ENCODE measurements around the gene ONECUT1. TPM values are rescaled to one million over a fixed set of nuclear protein-coding genes. Genes with fewer than 3 reads are reported as not detected.
"Not testable (repeated sequence)": the region's sequence is repeated elsewhere in the genome, so short reads cannot be mapped to it uniquely, and the experiment has no call there.

The ONECUT1 gene
- polyA plus RNA-seq, 2 of the 4 experiments (the other 2 are of a cell fraction): 0.05 to 0.36 TPM

GRCh38 chr15:52834379-52834778 lies 44.2 kb upstream of the ONECUT1 start (continued):
- TF ChIP-seq JUN (IDR thresholded peaks at IDR 0.05): no peak
- no peak for TF ChIP-seq HEYL (CRISPR knock-in tag; IDR thresholded peaks at IDR 0.05)

- H3K27ac ChIP-seq; POLR2A ChIA-PET; DNase-seq (ENCODE audit: low read depth in 1 of 2, low spot score in 1 of 2); FAIRE-seq; H3K4me1 ChIP-seq; ATAC-seq; H3K4me3 ChIP-seq; H3K9me3 ChIP-seq: not testable (repeated sequence)
- WGBS (ENCODE audit: missing lambda C conversion rate): 20% methylated on average over 13 of the region's 14 CpGs
- CTCF ChIA-PET: interaction anchor here (0.6 to 1.2 kb wide), 2 partner anchors 373 to 486 kb away, joined by 3 to 4 read pairs; no protein-coding TSS in a partner anchor
- H3K4me2 ChIP-seq: 0 out of 3 replicates have a peak overlapping the region, but pooled peaks have one; percentile 2
Observed at GRCh38 chr15:52824169-52824942, 34.2 kb upstream of the ONECUT1 start.

- no peak overlapping the region for H3K27ac ChIP-seq
- no peak for DNase-seq (ENCODE audit: low read depth in 1 of 2, low spot score in 1 of 2)
- WGBS (ENCODE audit: missing lambda C conversion rate): 75% methylated on average over 2 of the region's 2 CpGs
- ChIA-PET POLR2A (no interaction called here), CTCF (interaction anchor here (1.0 kb wide), 1 partner anchor 375 kb away, joined by 4 read pairs; no protein-coding TSS in a partner anchor)
- no peak overlapping the region for H3K4me3 ChIP-seq
- H3K4me1 ChIP-seq: no peaks in the 10 kb centered on the region
- no peak for FAIRE-seq
- TF ChIP-seq RFX5 (IDR thresholded peaks at IDR 0.05): no peak
- no peak for TF ChIP-seq PBX3 (IDR thresholded peaks at IDR 0.05)
- no peak for TF ChIP-seq FOSL2 (IDR thresholded peaks at IDR 0.05)
- no peak for TF ChIP-seq FOSL2 (CRISPR knock-in tag; IDR thresholded peaks at IDR 0.05)
- no peak for TF ChIP-seq HOXB13 (CRISPR knock-in tag; IDR thresholded peaks at IDR 0.05; ENCODE audit: low read depth)
- no peak for TF ChIP-seq MAX (IDR thresholded peaks at IDR 0.05)
- TF ChIP-seq REST (IDR thresholded peaks at IDR 0.05): no peak
- no peak for TF ChIP-seq MAZ (IDR thresholded peaks at IDR 0.05; ENCODE audit: borderline replicate concordance, low read depth, low read length)
- no peak for TF ChIP-seq NR3C1 (IDR thresholded peaks at IDR 0.05)
- no peak for TF ChIP-seq ATOH8 (CRISPR knock-in tag; IDR thresholded peaks at IDR 0.05; ENCODE audit: low read depth)
- TF ChIP-seq CHD4 (IDR thresholded peaks at IDR 0.05; ENCODE audit: borderline replicate concordance): no peak
- ATAC-seq: no peak
- H3K9me3 ChIP-seq: no peaks in the 10 kb centered on the region
- no peak overlapping the region for H3K4me2 ChIP-seq
Observed at GRCh38 chr15:52822475-52822874, 32.3 kb upstream of the ONECUT1 start.

- no peak for FAIRE-seq
Observed at GRCh38 chr15:52819253-52819652, 29.1 kb upstream of the ONECUT1 start.

GRCh38 chr15:52815899-52816298 lies 25.8 kb upstream of the ONECUT1 start:
- ATAC-seq; H3K4me3 ChIP-seq; H3K4me2 ChIP-seq; H3K27ac ChIP-seq; CTCF ChIA-PET; H3K4me1 ChIP-seq; FAIRE-seq; POLR2A ChIA-PET; H3K9me3 ChIP-seq; DNase-seq (ENCODE audit: low read depth in 1 of 2, low spot score in 1 of 2): not testable (repeated sequence)
- 0% methylated on average over 1 of the region's 1 CpG for WGBS (ENCODE audit: missing lambda C conversion rate)

More at GRCh38 chr15:52819253-52819652, 29.1 kb upstream of the ONECUT1 start:
- 30% methylated on average over 4 of the region's 4 CpGs for WGBS (ENCODE audit: missing lambda C conversion rate)
- ChIA-PET POLR2A (no interaction called here), CTCF (no interaction called here)
- no peaks in the 10 kb centered on the region for H3K4me1 ChIP-seq
- no peak overlapping the region for H3K4me2 ChIP-seq
- no peak for ATAC-seq
- no peak overlapping the region for H3K4me3 ChIP-seq
- peak; percentile 97; the same call in 1 of the 2 replicates for TF ChIP-seq CBX8 (IDR thresholded peaks at IDR 0.05)
- no peak for TF ChIP-seq JUN (IDR thresholded peaks at IDR 0.05)
- peak; percentile 95 for TF ChIP-seq RNF2 (IDR thresholded peaks at IDR 0.05; ENCODE audit: borderline replicate concordance, low read depth)
- DNase-seq (ENCODE audit: low read depth in 1 of 2, low spot score in 1 of 2): no peak
- no peak overlapping the region for H3K27ac ChIP-seq
- H3K9me3 ChIP-seq: 0 out of 3 replicates have a peak, but pooled peaks cover 3% of the 10 kb centered on the region
